CD4-positive, alpha-beta T cell (primary cell): ENCODE results near the gene IZUMO2. TPM values are rescaled to one million over a fixed set of nuclear protein-coding genes. Genes with fewer than 3 reads are reported as not detected.
A peak's percentile ranks its signal among the peaks of the same experiment; 100 is the strongest.

Experiments used
- ATAC-seq: fragments of 200-7000 bp; cut with Tn5 transposase; one replicate; pipeline ENCODE4 v1.10.0; 2022; ENCODE audit warnings: mild to moderate bottlenecking; ENCODE audit not compliant: poor library complexity
- CTCF ChIA-PET: fragments of 350-600 bp; sonication (Branson Sonifier 250); formaldehyde crosslinking; loops from one replicate; lab custom pipeline; 2021; ENCODE audit warnings: antibody characterized with exemption, inconsistent platforms; lab: Charles Lee
- POLR2A ChIA-PET: fragments of 350-600 bp; sonication (Branson Sonifier 250); formaldehyde crosslinking; loops from one replicate; lab custom pipeline; 2021; ENCODE audit warnings: antibody characterized with exemption, inconsistent platforms; lab: Charles Lee
- DNase-seq, 14 experiments: peaks; one replicate each; pipeline ENCODE4 v3.0.0-alpha.2; 2013 to 2020; ENCODE audit warnings: mixed read lengths in 2 of 14
- H3K27ac ChIP-seq, 2 donors: one replicate each; pipeline versions ENCODE4 v1.5.1 to v1.7.0; 2013; ENCODE audit warnings: low read length in 2 of 2, low read depth in 1 of 2, mild to moderate bottlenecking in 1 of 2
- H3K27me3 ChIP-seq, 2 experiments: 1 replicate in 1 of 2; 2 replicates in 1 of 2; pipeline versions ENCODE4 v1.6.1 to v1.7.0; 2013; ENCODE audit warnings: low read length in 2 of 2, control low read depth in 1 of 2, mild to moderate bottlenecking in 1 of 2, moderate library complexity in 1 of 2; ENCODE audit not compliant: insufficient read depth in 2 of 2, control insufficient read depth in 1 of 2
- H3K36me3 ChIP-seq: one replicate; pipeline ENCODE4 v1.6.1; 2013; ENCODE audit warnings: low read length, control low read depth; ENCODE audit not compliant: insufficient read depth
- H3K4me1 ChIP-seq: one replicate; pipeline ENCODE4 v1.6.1; 2013; ENCODE audit warnings: low read length, control low read depth; ENCODE audit not compliant: insufficient read depth
- H3K4me3 ChIP-seq: one replicate; pipeline ENCODE4 v1.5.1; 2013; ENCODE audit warnings: mild to moderate bottlenecking, low read length, moderate library complexity
- H3K9me3 ChIP-seq, 2 experiments: 1 replicate in 1 of 2; 2 replicates in 1 of 2; pipeline versions ENCODE4 v1.6.1 to v1.7.0; 2013; ENCODE audit warnings: low read length in 2 of 2, mild to moderate bottlenecking in 2 of 2, control low read depth in 1 of 2, moderate library complexity in 1 of 2; ENCODE audit not compliant: control insufficient read depth in 1 of 2, insufficient read depth in 1 of 2
- H3K27ac Mint-ChIP-seq: one replicate; pipeline ENCODE4 v1.8.0; 2020; ENCODE audit warnings: mixed read lengths
- H3K27me3 Mint-ChIP-seq: one replicate; pipeline ENCODE4 v1.8.0; 2021; ENCODE audit warnings: mixed read lengths
- H3K36me3 Mint-ChIP-seq: one replicate; pipeline ENCODE4 v1.8.0; 2021; ENCODE audit warnings: low read depth, mixed read lengths
- H3K4me1 Mint-ChIP-seq: one replicate; pipeline ENCODE4 v1.8.0; 2021; ENCODE audit warnings: low read depth, mixed read lengths
- H3K4me3 Mint-ChIP-seq: one replicate; pipeline ENCODE4 v1.8.0; 2020; ENCODE audit warnings: mild to moderate bottlenecking, mixed read lengths
- H3K9me3 Mint-ChIP-seq: one replicate; pipeline ENCODE4 v1.8.0; 2020; ENCODE audit warnings: mixed read lengths
- intact Hi-C, 2 experiments: fragments of 100-400 bp; cut with DNase I in 1 of 2; cut with micrococcal nuclease in 1 of 2; formaldehyde crosslinking; loops; one replicate each; pipeline versions ENCODE4 v1.15.1 to v1.9.0; 2023 to 2025; cut with DNase I, micrococcal nuclease
- polyA plus RNA-seq, 2 donors: library from polyadenylated mRNA; unstranded; fragments of 120-200 nt; gene quantifications; one replicate each; pipeline ENCODE4 v1.2.1, GENCODE V29; 2013
- total RNA-seq, 174 experiments: library from RNA in 2 of 174; stranded (reverse) in 2 of 174; gene quantifications; one replicate each; pipeline ENCODE4 v1.2.3 and lab custom pipeline; 2021 to 2026
- TF ChIP-seq, protein P1 (sequence below): fragments of 200-600 bp; IDR thresholded peaks from one replicate; pipeline ENCODE4 v1.8.0; 2022; ENCODE audit warnings: antibody characterized with exemption, mild to moderate bottlenecking

Gene IZUMO2
- not detected for total RNA-seq
- polyA plus RNA-seq (2013, experiment 1 of 2) = not detected
- not detected for polyA plus RNA-seq (2013, experiment 2 of 2)
- total RNA-seq (lab: John Stamatoyannopoulos, UW) = 0 to 0.10 (median 0) reads per million in 172 experiments

DNA sequence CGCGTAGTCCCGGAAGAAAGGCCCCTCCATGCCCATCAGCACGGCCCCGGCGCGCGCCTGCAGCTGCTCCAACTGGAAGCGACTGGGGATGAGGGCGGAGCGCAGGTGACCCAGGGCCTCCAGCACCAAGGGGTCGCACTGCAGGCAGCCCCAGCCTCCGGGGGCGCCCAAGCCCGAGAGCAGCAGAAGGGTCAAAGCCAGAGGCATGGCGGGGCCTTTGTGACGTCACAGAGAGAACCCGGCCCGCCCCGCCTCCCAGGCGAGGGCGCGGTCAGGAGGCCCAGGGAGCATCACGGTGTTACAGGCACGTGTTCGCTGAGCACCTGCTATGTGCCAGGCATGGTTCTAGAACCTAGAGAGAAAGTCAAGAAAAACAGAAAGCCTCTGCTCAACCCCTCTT lies at the start of gene IZUMO2:
TSS of gene IZUMO2 (minus strand) at position 294 of the 400 bp plus-strand sequence. CDS start at position 207, 87 bp downstream.
- no peak within 1 kb of the TSS for H3K4me3 Mint-ChIP-seq
- intact Hi-C loops = no loop called here
- ATAC-seq = no peak

DNA sequence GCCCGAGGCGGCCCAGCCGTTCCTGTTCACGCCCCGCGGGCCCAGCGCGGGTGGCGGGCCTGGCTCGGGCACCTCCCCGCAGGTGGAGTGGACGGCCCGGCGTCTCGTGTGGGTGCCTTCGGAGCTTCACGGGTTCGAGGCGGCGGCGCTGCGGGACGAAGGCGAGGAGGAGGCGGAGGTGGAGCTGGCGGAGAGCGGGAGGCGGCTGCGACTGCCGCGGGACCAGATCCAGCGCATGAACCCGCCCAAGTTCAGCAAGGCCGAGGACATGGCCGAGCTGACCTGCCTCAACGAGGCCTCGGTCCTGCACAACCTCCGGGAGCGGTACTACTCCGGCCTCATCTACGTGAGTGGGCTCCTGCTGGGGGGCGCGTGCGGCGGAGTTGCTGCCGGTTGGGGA lies 47.3 kb upstream of the IZUMO2 start:
- TF ChIP-seq, protein P1, sequence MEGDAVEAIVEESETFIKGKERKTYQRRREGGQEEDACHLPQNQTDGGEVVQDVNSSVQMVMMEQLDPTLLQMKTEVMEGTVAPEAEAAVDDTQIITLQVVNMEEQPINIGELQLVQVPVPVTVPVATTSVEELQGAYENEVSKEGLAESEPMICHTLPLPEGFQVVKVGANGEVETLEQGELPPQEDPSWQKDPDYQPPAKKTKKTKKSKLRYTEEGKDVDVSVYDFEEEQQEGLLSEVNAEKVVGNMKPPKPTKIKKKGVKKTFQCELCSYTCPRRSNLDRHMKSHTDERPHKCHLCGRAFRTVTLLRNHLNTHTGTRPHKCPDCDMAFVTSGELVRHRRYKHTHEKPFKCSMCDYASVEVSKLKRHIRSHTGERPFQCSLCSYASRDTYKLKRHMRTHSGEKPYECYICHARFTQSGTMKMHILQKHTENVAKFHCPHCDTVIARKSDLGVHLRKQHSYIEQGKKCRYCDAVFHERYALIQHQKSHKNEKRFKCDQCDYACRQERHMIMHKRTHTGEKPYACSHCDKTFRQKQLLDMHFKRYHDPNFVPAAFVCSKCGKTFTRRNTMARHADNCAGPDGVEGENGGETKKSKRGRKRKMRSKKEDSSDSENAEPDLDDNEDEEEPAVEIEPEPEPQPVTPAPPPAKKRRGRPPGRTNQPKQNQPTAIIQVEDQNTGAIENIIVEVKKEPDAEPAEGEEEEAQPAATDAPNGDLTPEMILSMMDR = no peak
- intact Hi-C loops = no loop called here
- Histone ChIP-seq H3K9me3 (peaks cover 12 to 44% of the 10 kb centered on the region in 2 experiments), H3K36me3 (no peaks in the 10 kb centered on the region), H3K4me3 (no peak overlapping the region), H3K27me3 (peaks cover 7 to 22% of the 10 kb centered on the region in 2 experiments), H3K4me1 (peaks cover 2% of the 10 kb centered on the region), H3K27ac (no peak overlapping the region)
- peaks cover 23% of the 10 kb centered on the region for H3K27me3 Mint-ChIP-seq
- CTCF ChIA-PET = no interaction called here
- DNase-seq (no peak), ATAC-seq (no peak)
- no peak overlapping the region for H3K4me3 Mint-ChIP-seq
- no peak overlapping the region for H3K27ac Mint-ChIP-seq
- H3K4me1 Mint-ChIP-seq = no peaks in the 10 kb centered on the region
- POLR2A ChIA-PET = interaction anchor here (0.6 kb wide), 1 partner anchor 10 kb away, joined by 3 read pairs; no protein-coding TSS in a partner anchor
- H3K36me3 Mint-ChIP-seq = no peaks in the 10 kb centered on the region
- no peaks in the 10 kb centered on the region for H3K9me3 Mint-ChIP-seq

More for the DNA sequence above, at the start of gene IZUMO2:
- Mint-ChIP-seq H3K9me3 (peaks cover 3% of the 10 kb centered on the region), H3K4me1 (no peaks in the 10 kb centered on the region), H3K27me3 (peaks cover 34% of the 10 kb centered on the region), H3K36me3 (no peaks in the 10 kb centered on the region), H3K27ac (no peak within 1 kb of the TSS)
- H3K36me3 ChIP-seq = no peaks in the 10 kb centered on the region
- peaks cover 11 to 14% of the 10 kb centered on the region in 2 experiments for H3K9me3 ChIP-seq
- DNase-seq = peak in 1 of 14 experiments; percentile 9
- H3K4me1 ChIP-seq = no peaks in the 10 kb centered on the region
- ChIA-PET POLR2A (no interaction called here), CTCF (no interaction called here)
- no peak within 1 kb of the TSS for H3K27ac ChIP-seq
- H3K27me3 ChIP-seq = peaks cover 10 to 21% of the 10 kb centered on the region in 2 experiments
- H3K4me3 ChIP-seq = no peak within 1 kb of the TSS
- TF ChIP-seq, protein P1 = no peak

DNA sequence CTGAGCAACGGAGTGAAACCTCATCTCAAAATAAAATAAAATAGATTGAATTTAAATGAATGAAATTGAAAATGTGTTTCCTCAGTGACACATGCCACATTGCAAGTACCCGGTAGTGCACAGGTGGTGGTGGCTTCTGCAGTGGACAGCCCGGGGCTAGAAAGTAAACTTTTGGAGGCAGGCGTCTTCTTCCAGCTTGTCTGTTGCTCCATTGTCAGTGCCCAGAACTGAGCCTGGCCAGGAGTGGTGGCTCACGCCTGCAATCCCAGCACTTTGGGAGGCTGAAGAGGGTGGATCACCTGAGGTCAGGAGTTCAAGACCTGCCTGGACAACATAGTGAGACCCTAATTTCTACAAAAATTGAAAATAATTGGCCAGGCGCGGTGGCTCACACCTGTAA lies 46.0 kb upstream of the IZUMO2 start:
- Histone ChIP-seq H3K4me1 (peaks cover 6% of the 10 kb centered on the region), H3K36me3 (no peaks in the 10 kb centered on the region), H3K4me3 (no peak overlapping the region), H3K27ac (no peak overlapping the region), H3K9me3 (peaks cover 12 to 43% of the 10 kb centered on the region in 2 experiments), H3K27me3 (peaks cover 19 to 35% of the 10 kb centered on the region in 2 experiments)
- Mint-ChIP-seq H3K27ac (no peak overlapping the region), H3K9me3 (no peaks in the 10 kb centered on the region), H3K4me3 (no peak overlapping the region), H3K27me3 (peaks cover 35% of the 10 kb centered on the region), H3K4me1 (no peaks in the 10 kb centered on the region), H3K36me3 (no peaks in the 10 kb centered on the region)
- POLR2A ChIA-PET = no interaction called here
- no peak for DNase-seq
- CTCF ChIA-PET = no interaction called here
- intact Hi-C loops = no loop called here
- TF ChIP-seq, protein P1 = no peak
- no peak for ATAC-seq
